Activated CD4-positive, CD25-positive, alpha-beta regulatory T cell treated with anti-CD3 and anti-CD28 coated beads, Interleukin-2, amount 50 U/mL, for 16 hours (primary cell): ENCODE results near the gene EFCAB3.
"Not testable (repeated sequence)": the region's sequence is repeated elsewhere in the genome, so short reads cannot be mapped to it uniquely, and the experiment has no call there.

Experiments
- DNase-seq: peaks from one replicate; pipeline ENCODE4 v3.0.0-alpha.2; 2020; ENCODE audit warnings: low read depth, low spot score

EFCAB3 gene

DNA sequence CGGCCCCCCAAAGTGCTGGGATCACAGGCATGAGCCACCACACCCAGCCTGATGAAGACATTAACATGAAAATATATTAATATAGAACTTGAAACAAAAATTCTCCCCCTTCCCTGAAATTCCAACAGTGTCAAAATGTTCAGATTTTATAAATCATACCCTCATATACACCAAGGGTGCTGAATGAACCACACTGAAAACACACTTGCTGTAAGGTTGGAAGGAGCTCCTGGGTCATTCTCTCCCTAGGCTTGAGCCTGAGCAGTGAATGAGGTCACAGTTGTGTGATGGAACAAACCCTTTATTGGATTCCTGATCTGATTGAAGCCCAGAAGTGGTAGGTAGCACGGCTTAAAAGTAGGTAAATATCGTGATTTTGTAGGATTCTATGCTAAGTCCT is at the start of gene EFCAB3:
TSS of gene EFCAB3 (plus strand) at position 301 of the 400 bp plus-strand sequence. CDS start 2,427 bp downstream, outside the sequence.
- no peak for DNase-seq

DNA sequence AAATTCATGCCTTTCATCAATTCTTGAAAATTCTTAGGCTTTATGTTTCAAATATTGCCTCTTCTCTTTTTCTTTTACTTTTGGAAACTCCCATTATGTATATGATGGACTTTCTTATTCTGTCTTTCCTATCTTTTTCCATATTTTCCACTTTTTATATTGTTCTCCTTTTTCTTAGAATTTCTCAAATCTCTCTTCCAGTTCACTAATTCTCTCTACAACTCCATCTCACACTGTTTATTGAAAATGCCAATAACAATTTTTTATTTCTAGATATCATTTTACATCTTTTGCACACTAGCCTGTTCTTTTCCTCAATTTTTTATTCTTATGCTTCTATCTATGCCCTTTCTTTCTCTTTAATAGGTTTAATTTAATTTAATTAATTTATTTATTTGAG is 43.8 kb upstream of the EFCAB3 start:
- no peak for DNase-seq

DNA sequence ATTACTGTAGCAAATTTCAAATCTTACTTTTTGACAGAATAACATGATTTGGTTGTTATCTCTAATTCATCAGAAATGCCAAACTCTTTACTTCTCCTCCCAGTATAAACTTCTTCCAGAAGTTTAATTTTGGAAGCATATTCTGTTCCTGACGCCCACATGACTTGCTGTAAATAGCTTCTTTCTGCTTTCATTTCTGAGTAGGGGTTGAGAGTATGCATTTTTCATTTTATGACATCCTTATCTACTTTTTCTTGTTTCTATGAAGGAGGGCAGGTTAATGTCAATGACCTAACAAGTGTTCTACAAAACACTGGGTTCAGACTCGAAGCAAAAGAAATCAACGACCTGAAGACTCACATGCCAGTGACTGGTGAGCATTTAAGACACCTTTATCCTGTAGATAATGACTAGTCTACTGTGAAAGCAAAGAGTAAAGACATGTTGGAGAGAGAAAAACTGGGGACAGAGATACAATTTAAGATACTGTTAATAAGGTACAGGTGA is 36.5 kb upstream of the EFCAB3 start:
- DNase-seq: no peak

DNA sequence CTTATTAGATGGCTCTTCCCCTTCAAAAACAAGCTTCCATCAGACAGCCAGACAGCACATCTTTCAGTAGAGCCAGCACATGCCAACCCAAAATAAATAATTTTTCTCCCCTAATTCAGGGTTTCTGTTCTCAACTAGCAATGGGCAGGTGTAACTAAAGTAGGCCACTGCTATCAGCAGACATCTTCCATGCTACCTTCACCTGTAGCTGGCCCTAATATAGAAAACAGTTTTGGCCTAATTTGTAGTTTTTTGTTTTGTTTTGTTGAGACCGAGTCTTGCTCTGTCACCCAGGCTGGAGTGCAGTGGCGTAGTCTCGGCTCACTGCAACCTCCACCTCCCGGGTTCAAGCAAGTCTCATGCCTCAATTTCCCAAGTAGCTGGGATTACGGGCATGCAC is 29.2 kb upstream of the EFCAB3 start:
- DNase-seq: no peak

DNA sequence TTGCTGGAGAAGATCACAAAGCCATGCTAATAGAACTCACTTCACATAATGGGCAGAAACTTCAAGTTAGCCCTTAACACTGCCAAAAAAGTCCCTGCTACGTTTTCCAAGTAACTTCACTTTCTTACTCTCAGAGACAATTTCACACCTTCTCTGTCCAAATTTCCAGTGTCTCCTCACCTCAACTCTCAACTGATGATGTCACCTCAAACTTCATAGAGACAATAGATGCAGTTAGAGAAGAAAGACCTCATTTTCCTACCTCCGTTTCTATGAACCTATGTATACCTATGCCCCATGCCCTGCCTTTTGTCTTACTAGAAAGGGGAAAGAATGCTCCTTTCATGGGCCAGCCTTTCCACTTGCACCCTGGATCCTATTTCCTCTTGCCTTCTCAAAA is 14.2 kb upstream of the EFCAB3 start:
- DNase-seq: no peak

DNA sequence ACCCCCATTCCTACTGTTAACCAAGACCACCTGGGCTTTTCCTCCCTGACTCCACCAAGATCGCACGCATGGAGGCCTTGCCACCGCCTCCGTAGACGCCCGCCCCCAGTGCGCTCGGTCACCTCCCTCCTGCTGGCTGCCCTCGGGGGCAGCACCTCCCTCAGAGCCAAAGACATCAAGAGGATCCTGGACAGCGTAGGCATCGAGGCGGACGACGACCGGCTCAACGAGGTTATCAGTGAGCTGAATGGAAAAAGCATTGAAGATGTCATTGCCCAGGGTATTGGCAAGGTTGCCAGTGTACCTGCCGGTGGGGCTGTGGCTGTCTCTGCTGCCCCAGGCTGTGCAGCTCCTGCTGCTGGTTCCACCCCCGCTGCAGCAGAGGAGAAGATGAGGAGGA is 1.2 kb downstream of the EFCAB3 start:
- DNase-seq: no peak

DNA sequence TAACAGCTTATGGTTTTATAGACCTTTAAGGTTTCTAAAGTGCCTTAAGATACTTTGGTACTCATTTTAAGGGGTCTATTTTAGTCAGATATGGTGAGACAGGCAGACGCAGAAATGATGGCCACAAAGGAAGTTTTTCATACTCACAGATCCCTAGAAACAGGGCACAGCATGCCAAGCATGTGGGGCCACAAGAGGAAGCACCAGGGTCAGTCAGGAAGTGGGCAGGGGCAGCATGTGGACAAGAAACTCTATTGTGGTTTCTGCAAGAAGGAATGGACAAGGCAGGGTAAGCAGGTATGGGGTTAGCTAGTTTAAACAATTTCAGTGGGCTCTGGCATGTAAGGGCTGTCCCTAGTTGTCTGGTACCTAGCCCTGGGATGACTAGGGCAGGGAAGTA is 8.5 kb downstream of the EFCAB3 start:
- no peak for DNase-seq

DNA sequence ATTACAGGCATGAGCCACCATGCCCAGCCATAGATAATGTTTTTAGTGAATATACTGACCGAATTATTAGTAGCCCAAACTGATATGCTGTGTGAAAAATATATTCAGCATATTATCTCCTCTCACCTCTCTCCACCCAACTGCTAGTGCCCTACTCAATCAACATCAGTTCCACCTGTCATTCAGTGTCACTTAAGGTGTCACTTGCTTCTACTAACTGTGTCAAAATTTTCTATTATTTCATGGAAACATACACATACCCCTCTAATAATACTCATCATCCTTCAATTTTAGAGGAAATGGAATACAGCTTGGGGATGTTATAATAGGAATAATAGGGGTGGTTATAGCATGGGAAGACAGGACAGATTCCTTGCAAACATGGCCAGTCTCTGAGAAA is 12.6 kb downstream of the EFCAB3 start:
- no peak for DNase-seq

DNA sequence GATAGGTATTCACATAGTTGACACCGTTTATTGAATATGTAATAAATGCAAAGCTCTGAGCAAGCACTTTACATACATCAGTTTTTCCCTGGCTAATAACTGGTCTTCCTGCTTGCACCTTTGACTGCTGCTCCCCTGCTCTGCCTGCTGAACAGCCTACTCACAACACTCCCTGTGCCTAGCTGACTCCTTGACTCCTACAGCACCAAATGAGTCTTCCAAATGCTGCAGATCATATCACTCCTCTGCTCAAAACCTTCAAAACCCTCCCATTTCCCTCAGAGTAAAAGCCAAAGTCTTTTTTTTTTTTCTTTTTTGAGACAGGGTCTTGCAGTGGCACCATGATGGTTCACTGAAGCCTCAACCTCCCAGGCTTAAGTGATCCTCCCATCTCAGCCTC is 18.5 kb downstream of the EFCAB3 start:
- DNase-seq: no peak

DNA sequence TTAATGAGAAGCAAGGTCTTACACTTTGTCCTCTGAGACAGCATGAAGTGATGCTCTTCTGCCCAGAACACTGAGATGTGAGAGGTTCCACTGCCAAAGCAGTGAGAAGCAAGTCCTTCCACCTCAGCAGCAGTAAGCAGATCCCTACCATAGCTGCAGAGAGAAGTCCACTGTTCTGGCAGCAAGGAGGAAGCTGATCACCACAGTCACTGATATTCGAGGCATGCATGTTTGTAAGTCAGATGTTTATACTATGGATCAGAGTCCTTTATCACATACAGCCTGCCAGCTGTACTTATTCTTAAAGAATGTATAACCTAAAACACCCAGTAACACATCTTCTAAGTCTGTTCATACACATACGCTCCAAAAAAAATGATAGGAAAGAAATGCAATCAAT is 25.1 kb downstream of the EFCAB3 start:
- no peak for DNase-seq

DNA sequence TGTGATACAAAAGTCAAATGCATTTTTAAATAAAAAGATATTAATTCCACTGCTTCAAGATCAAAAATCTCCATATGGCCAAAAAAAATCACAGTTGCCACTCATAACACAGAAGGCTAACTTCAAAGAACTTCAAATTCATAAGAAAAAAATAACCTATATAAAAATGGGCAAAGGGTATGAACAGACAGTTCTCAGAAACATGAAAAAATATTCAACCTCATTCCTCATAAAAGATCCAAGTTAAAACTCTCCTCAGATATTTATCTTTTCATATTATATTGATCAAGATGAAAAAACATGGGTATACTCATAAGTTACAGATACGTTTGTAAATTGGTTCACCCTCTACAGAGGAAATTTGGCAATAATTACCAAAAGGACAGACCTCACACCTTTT is 32.7 kb downstream of the EFCAB3 start:
- not testable (repeated sequence) for DNase-seq

DNA sequence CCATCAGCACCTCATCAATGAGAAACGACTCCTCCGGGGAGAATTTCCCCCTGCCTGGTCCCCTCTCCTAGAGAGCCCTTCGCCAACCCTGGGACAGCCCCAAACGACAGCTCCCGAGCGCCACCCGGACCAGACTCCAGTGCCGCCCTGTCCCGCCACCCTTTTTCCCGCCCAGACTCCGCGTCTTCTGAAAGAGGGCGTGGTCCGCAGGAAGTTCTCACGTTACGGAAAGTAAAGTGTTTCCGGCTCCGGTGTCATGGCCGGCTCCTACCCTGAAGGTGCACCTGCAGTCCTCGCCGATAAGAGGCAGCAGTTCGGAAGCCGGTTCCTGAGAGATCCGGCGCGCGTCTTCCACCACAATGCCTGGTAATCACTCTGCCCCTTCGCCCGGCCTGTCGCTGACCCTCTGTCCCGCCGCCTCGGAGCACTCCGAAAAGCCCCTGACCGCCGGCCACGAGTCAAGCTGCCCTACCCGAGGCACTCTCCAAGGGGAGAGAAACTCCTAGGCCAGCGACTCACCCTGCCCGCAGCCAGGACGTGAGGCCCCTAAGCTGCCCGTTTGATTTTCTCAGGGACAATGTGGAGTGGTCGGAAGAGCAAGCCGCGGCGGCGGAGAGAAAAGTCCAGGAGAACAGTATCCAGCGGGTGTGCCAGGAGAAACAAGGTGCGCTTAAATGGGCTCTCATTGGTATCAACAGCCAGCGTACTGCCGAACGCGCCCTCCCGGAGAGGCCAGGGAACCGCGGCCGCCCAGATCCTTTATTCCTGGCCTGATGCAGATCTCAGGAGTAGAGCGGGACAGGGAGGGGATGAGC is 43.5 kb downstream of the EFCAB3 start, which contains the start of gene METTL2A:
TSS of gene METTL2A (plus strand) at position 251 of the 815 bp plus-strand sequence. CDS start at position 257, 6 bp downstream.
- peak; percentile 76 for DNase-seq

DNA sequence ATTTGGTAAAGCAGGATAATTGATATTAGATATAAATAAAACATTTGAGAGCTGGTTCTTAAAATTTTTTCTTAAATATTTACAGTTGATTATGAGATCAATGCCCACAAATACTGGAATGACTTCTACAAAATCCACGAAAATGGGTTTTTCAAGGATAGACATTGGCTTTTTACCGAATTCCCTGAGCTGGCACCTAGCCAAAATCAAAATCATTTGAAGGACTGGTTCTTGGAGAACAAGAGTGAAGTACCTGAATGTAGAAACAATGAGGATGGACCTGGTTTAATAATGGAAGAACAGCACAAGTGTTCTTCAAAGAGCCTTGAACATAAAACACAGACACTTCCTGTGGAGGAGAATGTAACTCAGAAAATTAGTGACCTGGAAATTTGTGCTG is 45.9 kb downstream of the EFCAB3 start:
- not testable (repeated sequence) for DNase-seq

DNA sequence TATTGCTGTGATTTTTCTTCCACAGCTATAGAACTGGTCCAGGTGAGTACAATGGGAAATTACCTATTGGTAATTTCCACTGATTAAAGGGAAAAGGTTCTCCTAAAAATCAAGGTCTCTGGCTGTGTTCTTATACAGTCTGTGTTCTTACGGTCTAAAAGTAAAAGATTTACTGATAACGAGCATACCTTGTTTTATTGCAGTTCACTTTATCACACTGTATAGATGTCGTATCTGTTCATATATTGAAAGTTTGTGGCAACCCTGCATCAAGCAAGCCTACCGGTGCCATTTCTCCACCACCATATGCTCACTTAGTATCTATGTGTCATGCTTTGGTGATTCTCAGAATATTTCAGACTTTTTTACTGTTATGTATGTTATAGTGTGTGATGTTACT is 54.9 kb downstream of the EFCAB3 start:
- not testable (repeated sequence) for DNase-seq

DNA sequence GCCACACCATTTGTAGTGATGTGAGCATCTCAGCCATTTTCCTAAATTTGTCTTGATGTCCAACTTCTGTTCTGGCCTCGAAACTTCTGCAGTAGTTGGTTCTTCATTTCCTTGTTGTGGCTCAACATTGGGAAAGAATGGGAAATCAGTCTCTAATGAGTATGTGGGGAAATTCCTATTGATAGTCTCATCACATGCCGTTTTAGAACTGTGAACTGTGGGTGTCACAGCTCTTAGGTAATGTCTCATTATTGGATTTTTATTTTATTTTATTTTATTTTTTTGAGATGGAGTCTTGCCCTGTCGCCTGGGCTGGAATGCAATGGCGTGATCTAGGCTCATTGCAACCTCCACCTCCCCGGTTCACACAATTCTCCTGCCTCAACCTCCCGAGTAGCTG is 60.8 kb downstream of the EFCAB3 start:
- not testable (repeated sequence) for DNase-seq

DNA sequence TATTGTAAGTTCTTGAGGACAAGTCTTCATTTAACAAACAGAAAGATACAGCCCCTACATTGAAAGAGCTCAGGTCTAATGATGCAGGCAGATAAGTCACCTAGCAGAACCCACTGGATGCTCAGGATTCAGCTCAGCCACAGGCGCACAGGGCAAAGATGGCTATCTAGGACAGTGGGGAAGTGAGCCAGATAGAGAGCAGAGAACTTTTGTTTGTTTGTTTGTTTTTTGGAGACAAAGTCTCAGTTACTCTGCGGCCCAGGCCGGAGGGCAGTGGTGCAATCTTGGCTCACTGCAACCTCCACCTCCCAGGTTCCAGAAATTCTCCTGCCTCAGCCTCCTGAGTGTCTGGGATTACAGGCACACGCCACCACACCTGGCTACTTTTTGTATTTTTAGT is 63.7 kb downstream of the EFCAB3 start:
- no peak for DNase-seq

DNA sequence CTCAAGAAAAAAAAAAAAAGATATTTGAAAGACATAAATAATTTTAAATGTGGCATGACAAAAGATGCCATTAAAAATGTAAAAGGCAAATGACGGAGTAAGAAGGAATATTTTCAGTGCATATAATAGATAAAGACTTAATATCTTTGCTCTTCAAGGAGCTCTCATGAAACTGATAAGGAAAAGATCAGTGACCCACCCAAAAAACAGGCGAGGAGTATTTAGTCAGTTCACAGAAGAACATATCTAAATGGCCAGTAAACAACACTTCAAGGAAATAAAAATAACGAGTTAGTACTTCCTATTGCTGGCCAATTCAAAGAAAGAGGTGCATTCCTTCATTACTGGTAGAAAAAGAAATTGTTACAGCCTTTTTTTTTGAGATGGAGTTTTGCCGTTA is 65.4 kb downstream of the EFCAB3 start:
- not testable (repeated sequence) for DNase-seq

DNA sequence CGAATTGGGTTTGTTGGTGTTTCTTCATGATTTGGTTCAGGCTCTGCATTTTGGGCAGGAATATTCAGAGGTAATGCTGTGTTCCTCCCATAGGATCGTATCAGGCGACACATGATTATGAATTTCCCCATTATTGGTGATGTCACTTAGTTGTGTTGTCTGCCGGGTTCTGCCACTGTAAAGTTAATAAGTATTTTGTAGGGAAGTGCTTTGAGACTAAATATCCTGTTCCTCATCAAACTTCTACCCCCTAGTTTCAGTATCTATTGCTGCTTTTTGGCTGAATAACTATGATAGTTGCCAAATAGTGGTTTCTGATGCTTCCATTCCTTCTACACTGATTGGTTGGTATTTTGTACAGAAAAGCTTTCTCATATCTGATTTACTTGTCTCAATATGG is 71.8 kb downstream of the EFCAB3 start:
- DNase-seq: not testable (repeated sequence)

DNA sequence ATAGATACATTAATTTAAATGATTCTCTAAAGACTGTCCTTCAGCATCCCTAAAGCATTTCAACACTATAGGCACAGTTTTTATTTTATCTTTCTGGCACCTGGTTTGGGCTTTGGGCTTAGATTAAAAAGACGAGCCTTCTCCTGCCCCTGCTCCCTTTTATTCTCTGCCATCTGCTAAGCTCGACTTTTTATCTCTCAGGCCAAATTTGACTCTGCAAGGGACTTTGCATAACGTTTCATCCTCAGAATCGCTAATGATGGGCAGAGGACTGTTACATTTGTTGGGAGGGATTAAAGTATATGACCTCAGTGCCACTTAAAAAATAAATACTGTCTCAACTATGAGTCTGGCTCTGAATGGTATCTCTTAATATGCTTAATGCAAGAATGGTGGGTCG is 72.7 kb downstream of the EFCAB3 start:
- not testable (repeated sequence) for DNase-seq

DNA sequence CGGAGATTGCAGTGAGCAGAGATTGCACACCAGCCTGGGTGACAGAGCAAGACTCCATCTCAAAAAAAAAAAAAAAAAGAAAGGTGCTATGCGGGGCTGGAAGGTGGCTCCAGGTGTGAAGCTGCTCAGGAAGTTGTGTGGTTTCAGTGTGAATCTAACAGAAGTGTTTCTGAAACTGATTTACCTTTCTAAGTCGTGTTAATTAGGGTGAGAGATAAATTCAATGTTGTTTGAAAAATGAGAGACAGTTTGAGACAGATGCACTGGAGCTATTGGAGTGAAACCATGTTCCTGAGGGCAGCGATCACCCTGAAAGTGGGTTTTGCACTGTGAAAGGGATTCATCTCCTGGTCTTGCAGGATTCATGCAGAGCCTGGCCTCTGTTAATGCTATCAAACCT is 73.3 kb downstream of the EFCAB3 start:
- not testable (repeated sequence) for DNase-seq

DNA sequence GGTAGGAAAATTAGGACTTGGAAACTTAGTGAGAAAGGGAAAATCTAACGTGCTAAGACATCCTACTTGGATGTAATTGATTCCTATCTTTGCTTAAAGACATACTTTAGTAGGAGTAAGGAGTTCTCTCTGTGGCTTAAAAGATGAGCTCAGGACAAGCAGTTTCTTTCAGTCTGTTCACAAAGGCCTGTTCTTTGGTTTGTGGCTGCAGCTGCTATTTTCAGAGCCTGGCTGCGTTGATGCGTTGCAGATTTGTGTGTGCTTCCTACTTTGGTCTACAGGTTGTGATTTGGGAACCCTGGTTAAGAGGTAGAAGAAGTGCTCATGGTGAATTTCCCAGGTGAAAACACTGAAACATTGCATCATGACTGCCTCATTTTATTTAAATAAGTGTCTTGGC is 73.8 kb downstream of the EFCAB3 start:
- not testable (repeated sequence) for DNase-seq

DNA sequence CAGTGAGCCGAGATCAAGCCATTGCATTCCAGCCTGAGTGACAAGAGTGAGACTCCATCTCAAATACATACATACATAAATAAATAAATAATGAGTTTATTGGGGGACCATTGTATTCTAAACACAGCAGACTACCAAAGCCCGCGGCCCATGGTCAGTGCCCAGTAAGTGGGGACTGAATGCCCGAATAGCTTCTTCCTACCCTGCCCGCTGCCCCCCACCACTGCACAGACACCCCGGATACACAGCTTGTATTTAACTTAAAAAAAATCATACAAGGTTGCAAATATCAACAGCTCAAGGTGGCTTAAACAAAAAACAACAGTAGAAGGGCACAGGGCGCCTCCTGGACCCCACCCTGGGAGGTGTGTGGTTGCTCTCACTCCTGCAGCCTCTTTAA is 75.7 kb downstream of the EFCAB3 start:
- DNase-seq: no peak

DNA sequence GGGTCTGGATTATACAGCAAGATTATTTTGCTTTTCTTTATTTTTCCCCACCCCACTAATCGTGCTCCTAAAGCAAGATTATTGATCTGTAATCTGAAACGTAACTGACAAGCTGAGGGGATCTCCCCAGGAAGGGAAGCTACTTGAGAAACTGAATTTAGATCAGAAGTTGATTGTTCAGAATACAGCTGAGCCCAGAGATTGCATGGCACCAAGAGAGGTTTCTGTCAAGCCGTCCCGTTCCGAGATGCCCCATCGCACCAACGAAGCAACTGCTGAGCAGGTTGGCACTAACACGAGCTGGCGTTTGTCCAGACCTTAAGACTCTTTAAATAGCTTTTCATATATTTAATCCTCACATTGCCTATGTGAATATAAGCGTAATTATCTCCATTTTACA is 78.1 kb downstream of the EFCAB3 start:
- DNase-seq: not testable (repeated sequence)
